SK-N-MC (cell line): ENCODE data around the gene KIAA2012.
"Not testable (repeated sequence)": the region's sequence is repeated elsewhere in the genome, so short reads cannot be mapped to it uniquely, and the experiment has no call there.

Source experiments
- DNase-seq: peaks from one replicate; pipeline ENCODE4 v3.0.0-alpha.2; 2011; ENCODE audit warnings: low read depth, low spot score
- H3K27ac ChIP-seq: fragments of 200-600 bp; sonication (generic); 2 replicates; pipeline ENCODE4 v1.5.1; 2016; ENCODE audit warnings: mixed run types
- H3K36me3 ChIP-seq: fragments of 200-600 bp; sonication (generic); 2 replicates; pipeline ENCODE4 v1.6.1; 2017; ENCODE audit warnings: antibody characterized with exemption, low read length, mixed read lengths; ENCODE audit not compliant: insufficient read depth
- H3K4me3 ChIP-seq: fragments of 200-600 bp; sonication (generic); 2 replicates; pipeline ENCODE4 v1.5.1; 2016
- H3K9ac ChIP-seq: fragments of 200-600 bp; sonication (generic); 2 replicates; pipeline ENCODE4 v1.8.0; 2017; ENCODE audit warnings: mixed run types, mixed read lengths; ENCODE audit not compliant: insufficient read length
- H3K9me3 ChIP-seq: fragments of 200-600 bp; sonication (generic); 2 replicates; pipeline ENCODE4 v1.6.1; 2017; ENCODE audit warnings: low read depth, mild to moderate bottlenecking, antibody characterized with exemption, low read length, moderate library complexity, mixed read lengths
- EZH2 ChIP-seq: fragments of 200-600 bp; sonication (generic); IDR thresholded peaks from one replicate; pipeline ENCODE4 v1.6.1; 2017; ENCODE audit warnings: antibody characterized with exemption
- FOXP2 ChIP-seq: optimal IDR thresholded peaks from 2 replicates; pipeline ENCODE3; 2011; ENCODE audit warnings: mild to moderate bottlenecking, moderate library complexity; ENCODE audit not compliant: insufficient read depth; ENCODE audit errors: extremely low read length, control extremely low read depth
- POLR2AphosphoS5 ChIP-seq: IDR thresholded peaks from 2 replicates; pipeline ENCODE4 v1.6.1; 2012; ENCODE audit warnings: mild to moderate bottlenecking, low read depth, low read length, borderline replicate concordance

The KIAA2012 gene

GRCh38 chr2:202122163-202122540 is 49.1 kb downstream of the KIAA2012 start:
- H3K9me3 ChIP-seq, result no peaks in the 10 kb centered on the region
- H3K36me3 ChIP-seq, result no peaks in the 10 kb centered on the region
- DNase-seq, result no peak
- no peak overlapping the region for H3K27ac ChIP-seq
- H3K9ac ChIP-seq, result no peak overlapping the region
- TF ChIP-seq FOXP2 (no peak), EZH2 (no peak), POLR2AphosphoS5 (no peak)
- H3K4me3 ChIP-seq, result no peak overlapping the region

- no peak for TF ChIP-seq FOXP2
- TF ChIP-seq EZH2, result no peak
- TF ChIP-seq POLR2AphosphoS5, result no peak
- Histone ChIP-seq H3K9ac (no peak overlapping the region), H3K36me3 (no peaks in the 10 kb centered on the region), H3K9me3 (no peaks in the 10 kb centered on the region), H3K27ac (no peak overlapping the region), H3K4me3 (no peak overlapping the region)
- no peak for DNase-seq
These were observed 50.1 kb downstream of the KIAA2012 start for GRCh38 chr2:202122980-202123720.

- no peaks in the 10 kb centered on the region for H3K36me3 ChIP-seq
- no peak for DNase-seq
- no peak overlapping the region for H3K9ac ChIP-seq
- no peak overlapping the region for H3K27ac ChIP-seq
- TF ChIP-seq FOXP2, result no peak
- no peaks in the 10 kb centered on the region for H3K9me3 ChIP-seq
- no peak overlapping the region for H3K4me3 ChIP-seq
These were observed 51.2 kb downstream of the KIAA2012 start for GRCh38 chr2:202124286-202124685.

GRCh38 chr2:202127687-202128331 is 54.8 kb downstream of the KIAA2012 start:
- H3K9ac ChIP-seq, result no peak overlapping the region
- no peak for DNase-seq
- TF ChIP-seq POLR2AphosphoS5 (no peak), EZH2 (no peak), FOXP2 (no peak)
- no peaks in the 10 kb centered on the region for H3K9me3 ChIP-seq
- H3K36me3 ChIP-seq, result no peaks in the 10 kb centered on the region
- H3K27ac ChIP-seq, result no peak overlapping the region
- no peak overlapping the region for H3K4me3 ChIP-seq

- Histone ChIP-seq H3K4me3 (no peak overlapping the region), H3K9ac (no peak overlapping the region), H3K27ac (peak overlapping the region; percentile 54; the same call in 1 of the 2 replicates), H3K9me3 (no peaks in the 10 kb centered on the region), H3K36me3 (no peaks in the 10 kb centered on the region)
- TF ChIP-seq FOXP2 (no peak), POLR2AphosphoS5 (no peak), EZH2 (no peak)
- DNase-seq, result no peak
These were observed 56.8 kb downstream of the KIAA2012 start for GRCh38 chr2:202129841-202130240.

GRCh38 chr2:202133200-202133908 is 60.3 kb downstream of the KIAA2012 start:
- Histone ChIP-seq H3K9me3 (no peaks in the 10 kb centered on the region), H3K4me3 (no peak overlapping the region), H3K27ac (peak overlapping the region; percentile 22; the same call in 1 of the 2 replicates), H3K36me3 (no peaks in the 10 kb centered on the region), H3K9ac (no peak overlapping the region)
- TF ChIP-seq FOXP2, result no peak
- TF ChIP-seq EZH2, result no peak
- TF ChIP-seq POLR2AphosphoS5, result no peak
- DNase-seq, result no peak

GRCh38 chr2:202133909-202134265 is 60.8 kb downstream of the KIAA2012 start:
- DNase-seq, result no peak
- Histone ChIP-seq H3K27ac (peak overlapping the region; percentile 22; the same call in 1 of the 2 replicates), H3K36me3 (no peaks in the 10 kb centered on the region), H3K9ac (no peak overlapping the region), H3K4me3 (no peak overlapping the region), H3K9me3 (no peaks in the 10 kb centered on the region)
- no peak for TF ChIP-seq EZH2
- no peak for TF ChIP-seq POLR2AphosphoS5
- no peak for TF ChIP-seq FOXP2

GRCh38 chr2:202135091-202135874 is 62.2 kb downstream of the KIAA2012 start:
- no peak overlapping the region for H3K4me3 ChIP-seq
- no peak for TF ChIP-seq EZH2
- TF ChIP-seq FOXP2, result no peak
- TF ChIP-seq POLR2AphosphoS5, result no peak
- no peak for DNase-seq
- no peak overlapping the region for H3K27ac ChIP-seq
- no peak overlapping the region for H3K9ac ChIP-seq
- H3K9me3 ChIP-seq, result no peaks in the 10 kb centered on the region
- no peaks in the 10 kb centered on the region for H3K36me3 ChIP-seq

GRCh38 chr2:202136039-202136438 is 63.0 kb downstream of the KIAA2012 start:
- not testable (repeated sequence) for H3K9me3 ChIP-seq, H3K36me3 ChIP-seq, H3K27ac ChIP-seq, H3K9ac ChIP-seq, DNase-seq, H3K4me3 ChIP-seq
